HepG2 (cell line): ENCODE measurements around the gene NGB. TPM values are rescaled to one million over a fixed set of nuclear protein-coding genes. Genes with fewer than 3 reads are reported as not detected.

Source experiments
- ARID4A ChIP-seq: sonication (generic); formaldehyde crosslinking; IDR thresholded peaks from 2 replicates; pipeline ENCODE4 v1.5.0; 2020; ENCODE audit warnings: mild to moderate bottlenecking, missing genetic modification reagents, borderline replicate concordance
- CCAR2 ChIP-seq: fragments of 200-400 bp; formaldehyde crosslinking; optimal IDR thresholded peaks from 2 replicates; pipeline ENCODE3; 2018; ENCODE audit warnings: low read depth, mild to moderate bottlenecking, low read length, moderate library complexity
- DMAP1 ChIP-seq: IDR thresholded peaks from 2 replicates; pipeline ENCODE4 v1.6.1; 2016
- FOXM1 ChIP-seq: sonication (generic); formaldehyde crosslinking; IDR thresholded peaks from 2 replicates; pipeline ENCODE4 v1.5.0; 2020; ENCODE audit warnings: missing genetic modification reagents
- GATAD2A ChIP-seq: IDR thresholded peaks from 2 replicates; pipeline ENCODE4 v1.6.1; 2016
- GTF2F1 ChIP-seq: fragments of 150-350 bp; IDR thresholded peaks from 2 replicates; pipeline ENCODE4 v1.6.1; 2014; ENCODE audit warnings: low read length
- MXD4 ChIP-seq: IDR thresholded peaks from 2 replicates; pipeline ENCODE4 v1.6.1; 2016; ENCODE audit warnings: mild to moderate bottlenecking, missing biosample characterization, missing genetic modification reagents
- NFIB ChIP-seq: sonication (generic); formaldehyde crosslinking; IDR thresholded peaks from 2 replicates; pipeline ENCODE4 v1.9.0; 2021; ENCODE audit warnings: missing genetic modification reagents, mild to moderate bottlenecking, borderline replicate concordance
- NFIC ChIP-seq: IDR thresholded peaks from 2 replicates; pipeline ENCODE4 v1.6.1; 2012; ENCODE audit warnings: mild to moderate bottlenecking, low read length, inconsistent platforms
- PAWR ChIP-seq: sonication (generic); formaldehyde crosslinking; IDR thresholded peaks from 2 replicates; pipeline ENCODE4 v1.4.0; 2020; ENCODE audit warnings: missing genetic modification reagents, mild to moderate bottlenecking, borderline replicate concordance
- REL ChIP-seq: sonication (generic); formaldehyde crosslinking; conservative IDR thresholded peaks from 2 replicates; pipeline ENCODE4 v1.8.0; 2022; ENCODE audit warnings: mild to moderate bottlenecking, missing genetic modification reagents, moderate library complexity
- SALL1 ChIP-seq: sonication (generic); formaldehyde crosslinking; IDR thresholded peaks from 2 replicates; pipeline ENCODE4 v1.8.0; 2022; ENCODE audit warnings: mild to moderate bottlenecking, missing genetic modification reagents
- STAT5B ChIP-seq: sonication (generic); formaldehyde crosslinking; IDR thresholded peaks from 2 replicates; pipeline ENCODE4 v1.4.0; 2020; ENCODE audit warnings: missing genetic modification reagents
- TAF15 ChIP-seq: fragments of 200-400 bp; formaldehyde crosslinking; IDR thresholded peaks from one replicate; pipeline ENCODE4 v1.6.1; 2018; ENCODE audit warnings: mild to moderate bottlenecking, low read depth, low read length; ENCODE audit not compliant: poor library complexity, severe bottlenecking
- TEAD2 ChIP-seq: sonication (generic); formaldehyde crosslinking; IDR thresholded peaks from 2 replicates; pipeline ENCODE4 v1.9.0; 2021; ENCODE audit warnings: missing genetic modification reagents
- TSC22D2 ChIP-seq: sonication (generic); formaldehyde crosslinking; IDR thresholded peaks from 2 replicates; pipeline ENCODE4 v1.5.1; 2020; ENCODE audit warnings: missing genetic modification reagents, mild to moderate bottlenecking, borderline replicate concordance
- ZEB1 ChIP-seq: IDR thresholded peaks from 2 replicates; pipeline ENCODE4 v1.6.1; 2012; ENCODE audit warnings: mild to moderate bottlenecking, low read depth, inconsistent platforms; ENCODE audit not compliant: insufficient replicate concordance
- ZMAT5 ChIP-seq: sonication (generic); formaldehyde crosslinking; IDR thresholded peaks from 2 replicates; pipeline ENCODE4 v1.5.0; 2020; ENCODE audit warnings: mild to moderate bottlenecking, low read depth, missing genetic modification reagents, borderline replicate concordance
- ZNF317 ChIP-seq: sonication (generic); formaldehyde crosslinking; IDR thresholded peaks from 2 replicates; pipeline ENCODE4 v1.5.0; 2020; ENCODE audit warnings: mild to moderate bottlenecking, missing genetic modification reagents
- ZNF335 ChIP-seq: sonication (generic); formaldehyde crosslinking; IDR thresholded peaks from 2 replicates; pipeline ENCODE4 v1.4.0; 2020; ENCODE audit warnings: missing genetic modification reagents
- ZNF33A ChIP-seq: sonication (generic); formaldehyde crosslinking; IDR thresholded peaks from 2 replicates; pipeline ENCODE4 v1.5.1; 2020; ENCODE audit warnings: missing genetic modification reagents, mild to moderate bottlenecking, moderate library complexity, borderline replicate concordance
- ZNF350 ChIP-seq: sonication (generic); formaldehyde crosslinking; IDR thresholded peaks from 2 replicates; pipeline ENCODE4 v1.4.0; 2020; ENCODE audit warnings: mild to moderate bottlenecking, low read depth, missing genetic modification reagents, borderline replicate concordance
- ZNF414 ChIP-seq: sonication (generic); formaldehyde crosslinking; IDR thresholded peaks from 2 replicates; pipeline ENCODE4 v1.5.0; 2020; ENCODE audit warnings: missing genetic modification reagents
- ZNF441 ChIP-seq: sonication (generic); formaldehyde crosslinking; IDR thresholded peaks from 2 replicates; pipeline ENCODE4 v1.7.0; 2021; ENCODE audit warnings: missing genetic modification reagents, borderline replicate concordance
- ZNF512 ChIP-seq: sonication (generic); formaldehyde crosslinking; IDR thresholded peaks from 2 replicates; pipeline ENCODE4 v1.4.0; 2020; ENCODE audit warnings: mild to moderate bottlenecking, missing genetic modification reagents
- ZNF747 ChIP-seq: sonication (generic); formaldehyde crosslinking; IDR thresholded peaks from 2 replicates; pipeline ENCODE4 v1.8.1; 2023; ENCODE audit warnings: missing genetic modification reagents, mild to moderate bottlenecking, borderline replicate concordance
- ZNF773 ChIP-seq: sonication (generic); formaldehyde crosslinking; IDR thresholded peaks from 2 replicates; pipeline ENCODE4 v1.4.0; 2020; ENCODE audit warnings: missing genetic modification reagents, borderline replicate concordance
- polyA plus RNA-seq, 8 experiments: library from polyadenylated mRNA; depleted of rRNA in 3 of 8; stranded (reverse) in 7 of 8; unstranded in 1 of 8; fragments of >200 nt; fragmentation: Illumina TruSeq in 4 of 8; extraction: Trizol in 4 of 8; gene quantifications; 2 replicates each; pipeline versions ENCODE4 v1.2.1 to v1.2.3, GENCODE V29; 2011 to 2016; ENCODE audit warnings: low read depth in 4 of 8, missing spikeins in 1 of 8, mixed read lengths in 1 of 8; ENCODE audit not compliant: insufficient read depth in 1 of 8
- total RNA-seq, 5 experiments: library from RNA; depleted of rRNA; stranded (reverse); fragments of >200 nt; fragmentation: Illumina TruSeq; extraction: Trizol; gene quantifications; 2 replicates each; pipeline ENCODE4 v1.2.3, GENCODE V29; 2016; ENCODE audit warnings: low read depth in 1 of 5

The NGB gene
- total and polyA plus RNA-seq, 2 of the 13 experiments (the other 11 are each of a cell fraction or from before 2014, with no cell fraction given) = 0.04 TPM; not detected in 1

GRCh38 chr14:77302926-77303325 is 31.9 kb upstream of the NGB start (continued):
- TF ChIP-seq SALL1 (CRISPR knock-in tag) (no peak), NFIC (no peak), ZNF317 (CRISPR knock-in tag) (no peak), CCAR2 (no peak), MXD4 (CRISPR knock-in tag) (no peak), GATAD2A (CRISPR knock-in tag) (peak; percentile 81), REL (CRISPR knock-in tag) (no peak), ZNF414 (CRISPR knock-in tag) (no peak), ARID4A (no peak), PAWR (CRISPR knock-in tag) (no peak), DMAP1 (CRISPR knock-in tag) (no peak), GTF2F1 (no peak), ZEB1 (no peak), FOXM1 (CRISPR knock-in tag) (no peak), ZNF747 (CRISPR knock-in tag) (no peak), ZNF335 (CRISPR knock-in tag) (no peak), ZNF441 (CRISPR knock-in tag) (no peak), ZNF512 (CRISPR knock-in tag) (no peak), ZMAT5 (CRISPR knock-in tag) (no peak), ZNF350 (CRISPR knock-in tag) (no peak), ZNF773 (CRISPR knock-in tag) (no peak), NFIB (CRISPR knock-in tag) (no peak), STAT5B (CRISPR knock-in tag) (no peak), TAF15 (no peak), ZNF33A (CRISPR knock-in tag) (no peak), TSC22D2 (CRISPR knock-in tag) (no peak), TEAD2 (CRISPR knock-in tag) (no peak)
